ENCODE data around the gene RBM15B.

RBM15B gene

DNA sequence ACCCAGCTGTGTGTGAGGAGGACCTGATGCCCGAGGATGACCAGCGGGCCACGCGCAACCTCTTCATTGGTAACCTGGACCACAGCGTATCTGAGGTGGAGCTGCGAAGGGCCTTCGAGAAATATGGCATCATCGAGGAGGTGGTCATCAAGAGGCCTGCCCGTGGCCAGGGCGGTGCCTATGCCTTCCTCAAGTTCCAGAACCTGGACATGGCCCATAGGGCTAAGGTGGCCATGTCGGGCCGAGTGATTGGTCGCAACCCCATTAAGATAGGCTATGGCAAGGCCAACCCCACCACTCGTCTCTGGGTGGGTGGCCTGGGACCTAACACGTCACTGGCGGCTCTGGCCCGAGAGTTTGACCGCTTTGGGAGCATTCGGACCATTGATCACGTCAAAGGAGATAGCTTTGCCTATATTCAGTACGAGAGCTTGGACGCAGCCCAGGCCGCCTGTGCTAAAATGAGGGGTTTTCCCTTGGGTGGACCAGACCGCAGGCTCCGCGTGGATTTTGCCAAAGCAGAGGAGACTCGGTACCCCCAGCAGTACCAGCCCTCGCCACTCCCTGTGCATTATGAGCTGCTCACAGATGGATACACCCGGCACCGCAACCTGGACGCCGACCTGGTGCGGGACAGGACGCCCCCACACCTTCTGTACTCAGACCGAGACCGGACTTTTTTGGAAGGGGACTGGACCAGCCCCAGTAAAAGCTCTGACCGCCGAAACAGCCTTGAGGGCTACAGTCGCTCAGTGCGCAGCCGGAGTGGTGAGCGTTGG lies 1.5 kb downstream of the RBM15B start:
- DNase-seq, result no peak

DNA sequence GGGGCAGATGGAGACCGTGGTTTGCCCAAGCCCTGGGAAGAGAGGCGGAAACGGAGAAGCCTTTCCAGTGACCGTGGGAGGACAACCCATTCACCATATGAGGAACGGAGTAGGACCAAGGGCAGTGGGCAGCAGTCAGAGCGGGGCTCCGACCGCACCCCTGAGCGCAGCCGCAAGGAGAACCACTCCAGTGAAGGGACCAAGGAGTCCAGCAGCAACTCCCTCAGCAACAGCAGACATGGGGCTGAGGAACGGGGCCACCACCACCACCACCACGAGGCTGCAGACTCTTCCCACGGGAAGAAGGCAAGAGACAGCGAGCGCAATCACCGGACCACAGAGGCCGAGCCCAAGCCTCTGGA lies 2.0 kb downstream of the RBM15B start:
- no peak for DNase-seq

- DNase-seq, result no peak
These were observed 2.5 kb downstream of the RBM15B start for GRCh38 chr3:51393564-51393963.

- no peak for DNase-seq
These were observed 3.5 kb downstream of the RBM15B start for GRCh38 chr3:51394541-51394940.

DNA sequence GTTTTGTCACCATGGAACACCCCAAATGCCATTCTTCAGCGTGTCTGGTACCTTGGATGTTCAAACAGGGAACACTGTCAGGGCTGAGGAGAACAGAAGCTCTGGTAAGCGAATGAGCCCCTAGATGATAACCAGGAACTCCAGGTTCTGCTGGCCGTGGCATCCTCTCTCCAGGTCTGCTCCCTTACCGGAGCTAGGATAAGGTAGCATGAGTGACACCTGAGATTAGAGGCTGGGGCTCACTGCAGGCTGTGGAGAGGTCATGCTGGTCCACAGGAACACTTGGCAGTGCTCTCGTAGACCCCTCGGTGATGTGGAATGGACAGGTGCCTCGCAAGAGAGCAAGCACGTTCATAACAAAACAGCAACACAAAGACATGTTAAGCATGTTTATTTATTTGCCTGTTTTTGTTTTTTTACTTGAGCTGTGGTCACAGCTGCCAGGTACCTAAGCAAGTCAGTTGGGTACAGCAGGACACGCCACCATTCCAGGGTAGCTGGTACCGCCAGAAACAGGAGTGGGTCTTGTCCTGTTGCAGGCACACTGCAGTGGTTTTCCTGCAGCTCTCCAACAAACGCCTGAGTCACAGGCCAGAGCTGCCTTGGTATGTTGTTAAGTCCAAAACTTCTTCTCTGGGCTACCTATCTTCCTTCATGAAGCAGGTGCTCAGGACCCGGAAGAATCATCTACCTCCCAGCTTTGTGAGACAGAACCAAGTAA lies 4.6 kb downstream of the RBM15B start:
- DNase-seq, result no peak

DNA sequence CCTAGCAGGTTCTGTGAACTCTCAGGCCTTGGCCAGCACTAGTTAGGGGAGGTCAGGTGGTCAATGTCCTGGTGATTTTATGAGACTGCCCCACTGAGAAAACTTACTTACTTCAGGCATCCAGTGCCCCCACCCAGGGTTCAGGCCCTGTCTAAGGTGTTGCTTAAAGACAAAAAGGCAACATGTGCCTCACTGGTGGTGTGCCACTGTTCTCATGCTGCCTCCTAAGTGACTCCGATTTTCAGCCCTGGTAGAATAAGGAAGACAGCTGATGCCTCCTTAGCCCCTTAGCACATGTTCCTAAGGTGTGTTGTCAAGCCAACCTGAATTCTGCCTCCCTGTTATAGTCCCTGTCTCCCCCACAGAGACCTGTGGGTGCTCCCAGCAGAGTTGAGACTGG lies 5.3 kb downstream of the RBM15B start:
- DNase-seq, result no peak

GRCh38 chr3:51397392-51397791 lies 6.3 kb downstream of the RBM15B start:
- no peak for DNase-seq

GRCh38 chr3:51398595-51399310 lies 7.7 kb downstream of the RBM15B start:
- no peak for DNase-seq

DNA sequence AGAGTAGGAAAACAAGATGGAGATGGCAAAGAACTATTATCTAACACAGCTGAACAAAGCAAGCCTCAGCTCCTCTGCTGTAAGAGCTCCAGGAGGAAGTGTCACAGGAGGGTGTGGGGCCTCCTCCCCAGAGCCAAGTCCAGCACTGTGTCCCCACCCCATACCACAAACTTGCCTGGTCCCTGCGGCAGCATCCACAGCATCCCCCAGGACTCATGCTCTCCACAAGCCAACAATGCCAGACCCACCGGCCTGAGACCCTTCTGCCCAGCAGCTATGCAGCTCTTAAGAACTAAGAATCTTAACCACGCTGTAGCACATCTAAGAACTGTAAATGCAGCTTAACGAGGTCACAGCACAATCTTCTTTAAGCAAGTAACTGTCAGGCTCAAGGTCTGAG lies 9.1 kb downstream of the RBM15B start:
- DNase-seq, result no peak

GRCh38 chr3:51401735-51402134 lies 10.7 kb downstream of the RBM15B start:
- DNase-seq, result no peak

DNA sequence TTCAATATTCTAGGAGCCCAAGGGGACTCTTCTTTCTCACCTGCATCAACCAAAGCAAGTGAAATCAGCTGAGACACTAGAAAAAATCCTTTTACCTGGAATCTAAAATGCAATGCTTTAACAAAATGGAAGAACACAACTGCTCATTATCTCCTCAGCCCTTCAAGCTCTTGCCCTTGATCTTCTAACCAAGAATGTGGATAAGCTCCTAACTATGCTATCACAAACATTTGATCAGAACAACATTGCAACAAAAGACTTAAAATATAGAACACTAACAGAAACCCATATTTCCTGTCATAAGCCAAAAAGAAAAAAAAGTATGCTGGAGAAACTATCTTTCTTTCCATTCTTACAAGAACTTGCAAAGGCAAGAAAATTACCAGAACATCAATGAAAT lies 12.6 kb downstream of the RBM15B start:
- no peak for DNase-seq

GRCh38 chr3:51408021-51408420 lies 16.9 kb downstream of the RBM15B start:
- no peak for DNase-seq

DNA sequence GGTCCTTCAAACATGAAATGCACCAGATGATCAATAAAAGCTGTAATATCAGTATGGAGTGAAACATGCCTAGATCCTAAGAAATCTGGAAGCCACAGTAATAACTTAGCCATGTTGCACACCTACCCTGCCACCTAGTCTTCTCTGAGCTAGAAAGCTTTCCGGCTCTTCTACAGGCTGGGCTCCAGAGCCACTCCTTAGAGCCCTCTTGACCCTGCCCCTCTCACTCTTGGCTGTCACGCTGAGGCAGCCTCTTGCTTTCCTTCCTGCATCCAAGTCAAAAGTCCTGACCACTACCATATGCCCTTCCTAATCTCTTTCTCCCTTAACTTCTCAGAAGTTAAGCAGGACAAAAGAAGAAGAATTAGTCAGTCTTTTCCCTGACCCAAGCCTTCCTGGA lies 17.7 kb downstream of the RBM15B start:
- no peak for DNase-seq

GRCh38 chr3:51422211-51422610 lies 31.1 kb downstream of the RBM15B start:
- no peak for DNase-seq

- no peak for DNase-seq
These were observed 35.8 kb downstream of the RBM15B start for GRCh38 chr3:51426921-51427320.

GRCh38 chr3:51429138-51429537 lies 38.1 kb downstream of the RBM15B start:
- DNase-seq, result no peak

- no peak for DNase-seq
These were observed 43.0 kb downstream of the RBM15B start for GRCh38 chr3:51434110-51434509.

GRCh38 chr3:51434746-51435327 lies 43.8 kb downstream of the RBM15B start:
- DNase-seq, result peak; percentile 38

GRCh38 chr3:51436998-51437639 lies 46.0 kb downstream of the RBM15B start:
- no peak for DNase-seq

- no peak for DNase-seq
These were observed 50.4 kb downstream of the RBM15B start for GRCh38 chr3:51441282-51442030.

GRCh38 chr3:51445544-51446280 lies 54.6 kb downstream of the RBM15B start:
- DNase-seq, result no peak

Measured in fibroblast of skin of scalp (primary cell).